HepG2 (cell line): Measurements from ENCODE around the gene FBXO44. TPM values are rescaled to one million over a fixed set of nuclear protein-coding genes. Genes with fewer than 3 reads are reported as not detected.

ENCODE experiments used
- CBFB ChIP-seq: sonication (generic); formaldehyde crosslinking; IDR thresholded peaks from 2 replicates; pipeline ENCODE4 v1.4.0; 2020; ENCODE audit warnings: missing genetic modification reagents
- E2F1 ChIP-seq: sonication (generic); formaldehyde crosslinking; IDR thresholded peaks from 2 replicates; pipeline ENCODE4 v1.5.0; 2020; ENCODE audit warnings: missing genetic modification reagents
- HINFP ChIP-seq: sonication (generic); formaldehyde crosslinking; IDR thresholded peaks from 2 replicates; pipeline ENCODE4 v1.4.0; 2020; ENCODE audit warnings: low read depth, mild to moderate bottlenecking, missing genetic modification reagents
- HNF1B ChIP-seq: sonication (generic); formaldehyde crosslinking; IDR thresholded peaks from 2 replicates; pipeline ENCODE4 v1.5.1; 2020; ENCODE audit warnings: mild to moderate bottlenecking, moderate library complexity, missing genetic modification reagents
- PATZ1 ChIP-seq: sonication (generic); formaldehyde crosslinking; IDR thresholded peaks from 2 replicates; pipeline ENCODE4 v1.4.0; 2020; ENCODE audit warnings: missing genetic modification reagents
- PHF20 ChIP-seq: sonication (generic); formaldehyde crosslinking; IDR thresholded peaks from 2 replicates; pipeline ENCODE4 v1.5.0; 2020; ENCODE audit warnings: mild to moderate bottlenecking, missing genetic modification reagents
- PREB ChIP-seq: sonication (generic); formaldehyde crosslinking; IDR thresholded peaks from 2 replicates; pipeline ENCODE4 v1.4.0; 2020; ENCODE audit warnings: missing genetic modification reagents
- TCF7L2 ChIP-seq: IDR thresholded peaks from 2 replicates; pipeline ENCODE4 v1.6.1; 2011; ENCODE audit warnings: mild to moderate bottlenecking, low read depth, low read length, moderate library complexity
- THAP7 ChIP-seq: sonication (generic); formaldehyde crosslinking; IDR thresholded peaks from 2 replicates; pipeline ENCODE4 v1.8.1; 2023; ENCODE audit warnings: mild to moderate bottlenecking, missing genetic modification reagents
- ZBTB49 ChIP-seq: sonication (generic); formaldehyde crosslinking; IDR thresholded peaks from 2 replicates; pipeline ENCODE4 v1.4.0; 2020; ENCODE audit warnings: missing genetic modification reagents, borderline replicate concordance
- ZNF317 ChIP-seq: sonication (generic); formaldehyde crosslinking; IDR thresholded peaks from 2 replicates; pipeline ENCODE4 v1.5.0; 2020; ENCODE audit warnings: mild to moderate bottlenecking, missing genetic modification reagents
- ZNF800 ChIP-seq: sonication (generic); formaldehyde crosslinking; IDR thresholded peaks from 2 replicates; pipeline ENCODE4 v1.4.0; 2020; ENCODE audit warnings: missing genetic modification reagents
- ZNF841 ChIP-seq: sonication (generic); formaldehyde crosslinking; IDR thresholded peaks from 2 replicates; pipeline ENCODE4 v1.8.1; 2023; ENCODE audit warnings: missing genetic modification reagents, borderline replicate concordance
- ZSCAN25 ChIP-seq: sonication (generic); formaldehyde crosslinking; IDR thresholded peaks from 2 replicates; pipeline ENCODE4 v1.8.0; 2022; ENCODE audit warnings: mild to moderate bottlenecking, missing genetic modification reagents
- polyA plus RNA-seq, 8 experiments: library from polyadenylated mRNA; depleted of rRNA in 3 of 8; stranded (reverse) in 7 of 8; unstranded in 1 of 8; fragments of >200 nt; fragmentation: Illumina TruSeq in 4 of 8; extraction: Trizol in 4 of 8; gene quantifications; 2 replicates each; pipeline versions ENCODE4 v1.2.1 to v1.2.3, GENCODE V29; 2011 to 2016; ENCODE audit warnings: low read depth in 4 of 8, missing spikeins in 1 of 8, mixed read lengths in 1 of 8; ENCODE audit not compliant: insufficient read depth in 1 of 8
- total RNA-seq, 5 experiments: library from RNA; depleted of rRNA; stranded (reverse); fragments of >200 nt; fragmentation: Illumina TruSeq; extraction: Trizol; gene quantifications; 2 replicates each; pipeline ENCODE4 v1.2.3, GENCODE V29; 2016; ENCODE audit warnings: low read depth in 1 of 5

The FBXO44 gene
- total and polyA plus RNA-seq, 2 of the 13 experiments (the other 11 are each of a cell fraction or from before 2014, with no cell fraction given) = 22.4 to 27.9 TPM

- TF ChIP-seq HINFP (no peak), PREB (CRISPR knock-in tag) (no peak), ZNF800 (CRISPR knock-in tag) (peak; percentile 47; the same call in 1 of the 2 replicates), TCF7L2 (no peak), PATZ1 (peak; percentile 49; the same call in 1 of the 2 replicates), PHF20 (CRISPR knock-in tag) (no peak), ZNF841 (CRISPR knock-in tag) (no peak), THAP7 (CRISPR knock-in tag) (no peak), ZBTB49 (CRISPR knock-in tag) (no peak; the same call in 1 of the 2 replicates), HNF1B (CRISPR knock-in tag) (0 out of 2 replicates have a peak, but pooled peaks have one; percentile 30), ZSCAN25 (0 out of 2 replicates have a peak, but pooled peaks have one; percentile 20), ZNF317 (CRISPR knock-in tag) (no peak), CBFB (CRISPR knock-in tag) (no peak), E2F1 (CRISPR knock-in tag) (no peak)
These were observed at the start of gene FBXO44, which contains the start of gene FBXO2 (continued) for GRCh38 chr1:11654137-11654938.
